ENCODE results near the gene MCC. TPM values are rescaled to one million over a fixed set of nuclear protein-coding genes. Genes with fewer than 3 reads are reported as not detected.

The MCC gene
- total and polyA plus RNA-seq, 2 donors (not counting 1 experiment from before 2014, with no cell fraction given) = 0.09 to 0.32 TPM

DNA sequence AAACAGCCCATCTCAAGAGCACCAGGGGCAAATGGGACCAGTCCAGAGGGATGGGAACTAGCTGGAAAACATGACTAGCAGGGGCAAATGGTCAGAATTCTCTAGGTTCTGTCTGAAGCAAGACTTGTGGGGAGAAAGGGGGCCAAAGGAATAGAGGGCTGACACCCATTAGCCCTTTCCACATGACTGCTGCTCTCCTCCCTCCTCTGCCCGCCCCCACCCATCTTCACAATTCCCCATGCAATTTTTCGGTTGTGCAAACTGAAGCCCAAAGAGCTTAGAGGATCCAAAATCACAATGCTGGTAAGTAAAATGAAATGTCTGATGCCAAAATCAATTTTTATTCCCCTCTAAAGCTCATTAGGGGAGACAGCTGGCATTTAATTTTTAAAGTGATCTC, 304.6 kb downstream of the MCC start:
- no peak for DNase-seq
- no peaks in the 10 kb centered on the region for H3K79me2 ChIP-seq (ENCODE audit: control insufficient read depth, insufficient read depth, low read length)
- no peak overlapping the region for H3K4me2 ChIP-seq (replicated peaks; ENCODE audit: low read depth, low read length, poor library complexity, severe bottlenecking)

GRCh38 chr5:113182658-113183344, 305.5 kb downstream of the MCC start:
- TF ChIP-seq EZH2 (IDR thresholded peaks at IDR 0.05; ENCODE audit: borderline replicate concordance, insufficient read depth, low read depth, low read length, poor library complexity, severe bottlenecking) = no peak
- TF ChIP-seq, protein P1, sequence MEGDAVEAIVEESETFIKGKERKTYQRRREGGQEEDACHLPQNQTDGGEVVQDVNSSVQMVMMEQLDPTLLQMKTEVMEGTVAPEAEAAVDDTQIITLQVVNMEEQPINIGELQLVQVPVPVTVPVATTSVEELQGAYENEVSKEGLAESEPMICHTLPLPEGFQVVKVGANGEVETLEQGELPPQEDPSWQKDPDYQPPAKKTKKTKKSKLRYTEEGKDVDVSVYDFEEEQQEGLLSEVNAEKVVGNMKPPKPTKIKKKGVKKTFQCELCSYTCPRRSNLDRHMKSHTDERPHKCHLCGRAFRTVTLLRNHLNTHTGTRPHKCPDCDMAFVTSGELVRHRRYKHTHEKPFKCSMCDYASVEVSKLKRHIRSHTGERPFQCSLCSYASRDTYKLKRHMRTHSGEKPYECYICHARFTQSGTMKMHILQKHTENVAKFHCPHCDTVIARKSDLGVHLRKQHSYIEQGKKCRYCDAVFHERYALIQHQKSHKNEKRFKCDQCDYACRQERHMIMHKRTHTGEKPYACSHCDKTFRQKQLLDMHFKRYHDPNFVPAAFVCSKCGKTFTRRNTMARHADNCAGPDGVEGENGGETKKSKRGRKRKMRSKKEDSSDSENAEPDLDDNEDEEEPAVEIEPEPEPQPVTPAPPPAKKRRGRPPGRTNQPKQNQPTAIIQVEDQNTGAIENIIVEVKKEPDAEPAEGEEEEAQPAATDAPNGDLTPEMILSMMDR (IDR thresholded peaks at IDR 0.05) = no peak
- DNase-seq = no peak
- no peak overlapping the region for H3K27ac ChIP-seq (ENCODE audit: low read length in 2 of 2)
- Mint-ChIP-seq H3K27me3 (peaks cover 24% of the 10 kb centered on the region), H3K4me1 (peaks cover 3% of the 10 kb centered on the region), H3K9me3 (ENCODE audit: insufficient read depth) (no peaks in the 10 kb centered on the region), H3K27ac (no peak overlapping the region), H3K4me3 (no peak overlapping the region)
- H3K36me3 ChIP-seq (replicated peaks in 1 of 2; ENCODE audit: control extremely low read depth in 1 of 2, control insufficient read depth in 1 of 2, extremely low read depth in 1 of 2, insufficient read depth in 2 of 2, low read length in 1 of 2) = no peaks in the 10 kb centered on the region
- H3K4me3 ChIP-seq (ENCODE audit: control extremely low read depth in 1 of 5, extremely low read depth in 1 of 5, insufficient read depth in 1 of 5, low read depth in 2 of 5, low read length in 4 of 5) = no peak overlapping the region
- H4K20me1 ChIP-seq (ENCODE audit: control insufficient read depth, insufficient read depth, low read length, poor library complexity, severe bottlenecking) = no peaks in the 10 kb centered on the region
- no peak for ATAC-seq (ENCODE audit: low read depth)
- H2AFZ ChIP-seq (ENCODE audit: insufficient read depth, low read depth, low read length, poor library complexity, severe bottlenecking) = no peak overlapping the region
- H3K4me1 ChIP-seq (ENCODE audit: control insufficient read depth in 2 of 2, insufficient read depth in 2 of 2, low read length in 2 of 2) = no peaks in the 10 kb centered on the region
- no peaks in the 10 kb centered on the region for H3K79me2 ChIP-seq (ENCODE audit: control insufficient read depth, insufficient read depth, low read length)
- peaks cover 0 to 4% (median 2%) of the 10 kb centered on the region in 4 experiments for H3K27me3 ChIP-seq (replicated peaks in 1 of 4; ENCODE audit: control extremely low read depth in 1 of 4, control insufficient read depth in 3 of 4, insufficient read depth in 4 of 4, low read length in 3 of 4)
- ChIA-PET POLR2A (no interaction called here), CTCF (no interaction called here)
- WGBS (ENCODE audit: insufficient coverage) = 85% methylated on average over 6 of the region's 11 CpGs
- H3K4me2 ChIP-seq (replicated peaks; ENCODE audit: low read depth, low read length, poor library complexity, severe bottlenecking) = no peak overlapping the region
- no peaks in the 10 kb centered on the region for H3K9me3 ChIP-seq (ENCODE audit: control extremely low read depth in 1 of 3, control insufficient read depth in 2 of 3, insufficient read depth in 1 of 3, low read length in 2 of 3)
- no peak overlapping the region for H3K9ac ChIP-seq (ENCODE audit: low read length)
- intact Hi-C loops (cut with micrococcal nuclease) = no loop called here

More for the DNA sequence above, 304.6 kb downstream of the MCC start:
- Histone ChIP-seq H3K4me3 (ENCODE audit: control extremely low read depth in 1 of 5, extremely low read depth in 1 of 5, insufficient read depth in 1 of 5, low read depth in 2 of 5, low read length in 4 of 5) (no peak overlapping the region), H2AFZ (ENCODE audit: insufficient read depth, low read depth, low read length, poor library complexity, severe bottlenecking) (no peak overlapping the region), H3K4me1 (ENCODE audit: control insufficient read depth in 2 of 2, insufficient read depth in 2 of 2, low read length in 2 of 2) (no peaks in the 10 kb centered on the region), H3K27ac (ENCODE audit: low read length in 2 of 2) (no peak overlapping the region), H3K9me3 (ENCODE audit: control extremely low read depth in 1 of 3, control insufficient read depth in 2 of 3, insufficient read depth in 1 of 3, low read length in 2 of 3) (no peaks in the 10 kb centered on the region), H3K27me3 (replicated peaks in 1 of 4; ENCODE audit: control extremely low read depth in 1 of 4, control insufficient read depth in 3 of 4, insufficient read depth in 4 of 4, low read length in 3 of 4) (peaks cover 0 to 4% (median 2%) of the 10 kb centered on the region in 4 experiments), H3K36me3 (replicated peaks in 1 of 2; ENCODE audit: control extremely low read depth in 1 of 2, control insufficient read depth in 1 of 2, extremely low read depth in 1 of 2, insufficient read depth in 2 of 2, low read length in 1 of 2) (no peaks in the 10 kb centered on the region), H4K20me1 (ENCODE audit: control insufficient read depth, insufficient read depth, low read length, poor library complexity, severe bottlenecking) (no peaks in the 10 kb centered on the region), H3K9ac (ENCODE audit: low read length) (no peak overlapping the region)
- H3K9me3 Mint-ChIP-seq (ENCODE audit: insufficient read depth) = no peaks in the 10 kb centered on the region
- peaks cover 24% of the 10 kb centered on the region for H3K27me3 Mint-ChIP-seq
- no peak overlapping the region for H3K27ac Mint-ChIP-seq
- ChIA-PET CTCF (no interaction called here), POLR2A (no interaction called here)
- no peak overlapping the region for H3K4me3 Mint-ChIP-seq
- TF ChIP-seq, protein P1 (IDR thresholded peaks at IDR 0.05) = no peak
- TF ChIP-seq EZH2 (IDR thresholded peaks at IDR 0.05; ENCODE audit: borderline replicate concordance, insufficient read depth, low read depth, low read length, poor library complexity, severe bottlenecking) = no peak
- intact Hi-C loops (cut with micrococcal nuclease) = no loop called here
- ATAC-seq (ENCODE audit: low read depth) = no peak
- H3K4me1 Mint-ChIP-seq = peaks cover 7% of the 10 kb centered on the region
- WGBS (ENCODE audit: insufficient coverage) = no CpG with 5 or more reads among the region's 2 CpGs

All from B cell (primary cell).